ENCODE measurements around the gene CAPSL. TPM values are rescaled to one million over a fixed set of nuclear protein-coding genes. Genes with fewer than 3 reads are reported as not detected.

The CAPSL gene
- total and polyA plus RNA-seq, 5 donors from 2014 or later: not detected

DNA sequence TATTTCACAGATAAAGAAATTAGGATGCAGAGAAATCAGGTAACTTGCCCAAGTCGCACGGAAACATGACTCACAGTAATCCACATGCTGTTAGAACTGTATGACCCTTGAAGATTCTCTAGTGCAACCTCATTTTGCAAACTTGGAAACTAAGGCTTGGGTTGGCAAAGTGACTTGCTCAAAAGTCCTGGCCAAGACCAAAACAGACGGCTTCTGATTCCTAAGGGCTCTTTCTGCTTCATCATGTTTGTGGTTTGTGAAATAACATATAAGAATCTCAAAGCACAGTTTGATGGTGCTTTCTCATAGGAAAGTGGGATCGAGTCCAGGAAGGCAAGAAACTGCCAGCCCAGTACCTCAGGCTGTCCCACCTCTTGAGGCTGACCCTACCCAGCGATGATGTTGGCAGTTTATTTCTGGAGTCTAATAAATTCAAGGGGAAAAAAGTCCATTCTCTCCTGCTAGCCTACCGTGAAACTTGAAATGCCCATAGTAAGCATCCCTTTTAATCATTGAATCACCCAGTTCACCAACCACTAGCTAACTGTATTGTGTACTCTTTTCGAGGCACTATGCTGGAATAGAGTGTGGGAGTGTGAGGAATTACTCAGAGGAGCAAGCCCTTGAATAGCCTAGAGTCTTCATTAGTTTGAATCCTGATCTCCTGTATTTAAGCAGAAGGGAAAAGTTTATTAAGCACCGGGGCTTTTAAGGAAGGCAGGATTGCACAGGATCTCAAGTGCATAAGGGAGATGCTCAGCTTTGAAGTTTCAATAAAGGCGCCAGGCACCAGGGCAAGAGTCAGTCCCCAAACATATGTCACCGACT, 14.1 kb downstream of the CAPSL start:
- H3K27ac ChIP-seq (ENCODE audit: insufficient read depth, low read length, poor library complexity, severe bottlenecking): no peak overlapping the region
- Mint-ChIP-seq H3K4me3 (peak overlapping the region; percentile 25 to 75 (median 60)), H3K9me3 (peaks cover 0 to 4% (median 2%) of the 10 kb centered on the region in 7 donors), H3K4me1 (peaks cover 5 to 27% (median 19%) of the 10 kb centered on the region in 4 donors), H3K36me3 (peaks cover 4% of the 10 kb centered on the region), H3K27ac (peak overlapping the region; percentile 37 to 80 (median 54)), H3K27me3 (peaks cover 4% of the 10 kb centered on the region)
- H3K36me3 ChIP-seq (ENCODE audit: control insufficient read depth, insufficient read depth, low read length): no peaks in the 10 kb centered on the region
- no peaks in the 10 kb centered on the region for H3K9me3 ChIP-seq (ENCODE audit: control insufficient read depth in 2 of 2, low read length in 2 of 2)
- H3K4me3 ChIP-seq (ENCODE audit: low read depth, low read length): peak overlapping the region; percentile 60
- ATAC-seq (ENCODE audit: low read depth in 2 of 2) (no peak), DNase-seq (no peak)
- H3K27me3 ChIP-seq (ENCODE audit: control insufficient read depth, insufficient read depth, low read length): peaks cover 2% of the 10 kb centered on the region
- H3K4me1 ChIP-seq (ENCODE audit: control insufficient read depth, insufficient read depth, low read length, poor library complexity, severe bottlenecking): peaks cover 13% of the 10 kb centered on the region

DNA sequence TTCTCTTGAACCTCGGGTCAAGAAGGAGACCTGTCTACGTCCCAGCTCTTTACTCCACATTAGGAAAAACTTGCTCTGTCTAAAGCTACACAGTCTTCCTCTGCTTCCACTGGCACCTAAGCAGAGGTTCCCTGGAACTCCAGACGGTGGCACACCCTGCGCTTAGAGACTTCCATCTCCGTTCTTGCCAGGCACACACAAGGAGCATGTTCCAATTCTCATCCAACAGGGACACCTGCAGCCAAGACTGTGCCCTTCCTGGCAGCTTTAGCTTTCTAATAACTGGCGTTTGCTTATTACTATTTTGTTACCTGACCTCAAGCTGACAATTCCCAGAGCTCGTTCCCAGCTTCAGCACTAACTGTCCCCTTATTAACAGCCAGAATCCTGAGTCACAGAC, 16.0 kb downstream of the CAPSL start:
- Mint-ChIP-seq H3K9me3 (peaks cover 0 to 6% (median 2%) of the 10 kb centered on the region in 7 donors), H3K36me3 (peaks cover 6% of the 10 kb centered on the region), H3K27ac (peak overlapping the region in 1 of 3 donors; percentile 50), H3K27me3 (peaks cover 4% of the 10 kb centered on the region), H3K4me3 (no peak overlapping the region), H3K4me1 (peaks cover 5 to 27% (median 19%) of the 10 kb centered on the region in 4 donors)
- no peaks in the 10 kb centered on the region for H3K9me3 ChIP-seq (ENCODE audit: control insufficient read depth in 2 of 2, low read length in 2 of 2)
- no peak overlapping the region for H3K4me3 ChIP-seq (ENCODE audit: low read depth, low read length)
- H3K27me3 ChIP-seq (ENCODE audit: control insufficient read depth, insufficient read depth, low read length): no peaks in the 10 kb centered on the region
- H3K36me3 ChIP-seq (ENCODE audit: control insufficient read depth, insufficient read depth, low read length): no peaks in the 10 kb centered on the region
- peaks cover 13% of the 10 kb centered on the region for H3K4me1 ChIP-seq (ENCODE audit: control insufficient read depth, insufficient read depth, low read length, poor library complexity, severe bottlenecking)
- H3K27ac ChIP-seq (ENCODE audit: insufficient read depth, low read length, poor library complexity, severe bottlenecking): no peak overlapping the region
- ATAC-seq (ENCODE audit: low read depth in 2 of 2) (no peak), DNase-seq (no peak)

DNA sequence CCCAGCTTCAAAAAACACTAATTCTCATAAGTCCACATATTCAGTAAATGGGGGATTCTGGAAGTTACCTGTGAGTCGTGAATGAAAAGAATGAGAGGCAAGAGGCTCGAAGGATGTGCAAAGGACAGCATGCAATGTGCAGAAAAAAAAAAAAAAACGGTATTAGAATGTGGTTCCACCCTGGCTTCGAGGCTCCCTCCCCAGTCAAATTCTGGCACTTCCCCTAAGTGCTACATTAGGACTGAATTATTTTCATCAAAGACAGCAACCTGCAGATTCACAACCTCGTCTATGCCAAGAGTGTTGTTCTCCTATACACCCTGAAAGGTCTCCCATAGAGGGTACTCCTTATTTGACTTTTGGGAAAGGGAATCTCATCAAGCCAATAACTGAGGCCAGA, 16.5 kb downstream of the CAPSL start:
- Histone ChIP-seq H3K4me1 (ENCODE audit: control insufficient read depth, insufficient read depth, low read length, poor library complexity, severe bottlenecking) (peaks cover 13% of the 10 kb centered on the region), H3K4me3 (ENCODE audit: low read depth, low read length) (no peak overlapping the region), H3K9me3 (ENCODE audit: control insufficient read depth in 2 of 2, low read length in 2 of 2) (no peaks in the 10 kb centered on the region), H3K36me3 (ENCODE audit: control insufficient read depth, insufficient read depth, low read length) (no peaks in the 10 kb centered on the region), H3K27me3 (ENCODE audit: control insufficient read depth, insufficient read depth, low read length) (no peaks in the 10 kb centered on the region), H3K27ac (ENCODE audit: insufficient read depth, low read length, poor library complexity, severe bottlenecking) (no peak overlapping the region)
- H3K9me3 Mint-ChIP-seq: peaks cover 0 to 6% (median 2%) of the 10 kb centered on the region in 7 donors
- DNase-seq (no peak), ATAC-seq (ENCODE audit: low read depth in 2 of 2) (no peak)
- peaks cover 5 to 27% (median 19%) of the 10 kb centered on the region in 4 donors for H3K4me1 Mint-ChIP-seq
- peaks cover 4% of the 10 kb centered on the region for H3K27me3 Mint-ChIP-seq
- H3K36me3 Mint-ChIP-seq: peaks cover 6% of the 10 kb centered on the region
- H3K4me3 Mint-ChIP-seq: no peak overlapping the region
- H3K27ac Mint-ChIP-seq: peak overlapping the region in 1 of 3 donors; percentile 50

GRCh38 chr5:35920890-35921289, 17.5 kb downstream of the CAPSL start:
- peaks cover 6% of the 10 kb centered on the region for H3K36me3 Mint-ChIP-seq
- H3K4me1 ChIP-seq (ENCODE audit: control insufficient read depth, insufficient read depth, low read length, poor library complexity, severe bottlenecking): peaks cover 13% of the 10 kb centered on the region
- H3K27me3 Mint-ChIP-seq: peaks cover 4% of the 10 kb centered on the region
- no peak for ATAC-seq (ENCODE audit: low read depth in 2 of 2)
- no peaks in the 10 kb centered on the region for H3K36me3 ChIP-seq (ENCODE audit: control insufficient read depth, insufficient read depth, low read length)
- H3K27me3 ChIP-seq (ENCODE audit: control insufficient read depth, insufficient read depth, low read length): no peaks in the 10 kb centered on the region
- peaks cover 0 to 6% (median 2%) of the 10 kb centered on the region in 7 donors for H3K9me3 Mint-ChIP-seq
- no peak overlapping the region for H3K27ac Mint-ChIP-seq
- H3K9me3 ChIP-seq (ENCODE audit: control insufficient read depth in 2 of 2, low read length in 2 of 2): no peaks in the 10 kb centered on the region
- no peak for DNase-seq
- no peak overlapping the region for H3K4me3 Mint-ChIP-seq
- H3K4me1 Mint-ChIP-seq: peaks cover 5 to 22% (median 13%) of the 10 kb centered on the region in 4 donors
- no peak overlapping the region for H3K4me3 ChIP-seq (ENCODE audit: low read depth, low read length)
- H3K27ac ChIP-seq (ENCODE audit: insufficient read depth, low read length, poor library complexity, severe bottlenecking): no peak overlapping the region

GRCh38 chr5:35919191-35919590, 19.2 kb downstream of the CAPSL start:
- no peak for DNase-seq
- Mint-ChIP-seq H3K36me3 (peaks cover 6% of the 10 kb centered on the region), H3K27ac (no peak overlapping the region), H3K4me3 (no peak overlapping the region), H3K9me3 (peaks cover 0 to 13% (median 2%) of the 10 kb centered on the region in 7 donors), H3K27me3 (peaks cover 6% of the 10 kb centered on the region), H3K4me1 (peaks cover under 1 to 9% (median under 1%) of the 10 kb centered on the region in 4 donors)
- Histone ChIP-seq H3K4me1 (ENCODE audit: control insufficient read depth, insufficient read depth, low read length, poor library complexity, severe bottlenecking) (peaks cover 2% of the 10 kb centered on the region), H3K4me3 (ENCODE audit: low read depth, low read length) (no peak overlapping the region), H3K27me3 (ENCODE audit: control insufficient read depth, insufficient read depth, low read length) (no peaks in the 10 kb centered on the region), H3K9me3 (ENCODE audit: control insufficient read depth in 2 of 2, low read length in 2 of 2) (no peaks in the 10 kb centered on the region), H3K27ac (ENCODE audit: insufficient read depth, low read length, poor library complexity, severe bottlenecking) (no peak overlapping the region), H3K36me3 (ENCODE audit: control insufficient read depth, insufficient read depth, low read length) (no peaks in the 10 kb centered on the region)
- ATAC-seq (ENCODE audit: low read depth in 2 of 2): no peak

- H3K9me3 ChIP-seq (ENCODE audit: control insufficient read depth in 2 of 2, low read length in 2 of 2): no peaks in the 10 kb centered on the region
- H3K4me3 ChIP-seq (ENCODE audit: low read depth, low read length): no peak overlapping the region
- ATAC-seq (ENCODE audit: low read depth in 2 of 2) (no peak), DNase-seq (no peak)
- Mint-ChIP-seq H3K27ac (no peak overlapping the region), H3K27me3 (peaks cover 6% of the 10 kb centered on the region), H3K36me3 (peaks cover 5% of the 10 kb centered on the region), H3K4me3 (peak overlapping the region in 1 of 4 donors; percentile 54), H3K4me1 (peaks cover 14 to 34% (median 24%) of the 10 kb centered on the region in 4 donors), H3K9me3 (peaks cover 0 to 7% (median 2%) of the 10 kb centered on the region in 7 donors)
- H3K27me3 ChIP-seq (ENCODE audit: control insufficient read depth, insufficient read depth, low read length): no peaks in the 10 kb centered on the region
- no peak overlapping the region for H3K27ac ChIP-seq (ENCODE audit: insufficient read depth, low read length, poor library complexity, severe bottlenecking)
- H3K4me1 ChIP-seq (ENCODE audit: control insufficient read depth, insufficient read depth, low read length, poor library complexity, severe bottlenecking): peaks cover 13% of the 10 kb centered on the region
- H3K36me3 ChIP-seq (ENCODE audit: control insufficient read depth, insufficient read depth, low read length): no peaks in the 10 kb centered on the region
Measured at GRCh38 chr5:35908814-35909213, 29.6 kb downstream of the CAPSL start.

GRCh38 chr5:35908228-35908627, 30.2 kb downstream of the CAPSL start:
- Mint-ChIP-seq H3K36me3 (peaks cover 5% of the 10 kb centered on the region), H3K27me3 (peaks cover 6% of the 10 kb centered on the region), H3K4me1 (peaks cover 14 to 35% (median 26%) of the 10 kb centered on the region in 4 donors), H3K4me3 (no peak overlapping the region), H3K27ac (no peak overlapping the region), H3K9me3 (peaks cover 0 to 6% (median 2%) of the 10 kb centered on the region in 7 donors)
- Histone ChIP-seq H3K36me3 (ENCODE audit: control insufficient read depth, insufficient read depth, low read length) (no peaks in the 10 kb centered on the region), H3K27ac (ENCODE audit: insufficient read depth, low read length, poor library complexity, severe bottlenecking) (no peak overlapping the region), H3K9me3 (ENCODE audit: control insufficient read depth in 2 of 2, low read length in 2 of 2) (no peaks in the 10 kb centered on the region), H3K4me3 (ENCODE audit: low read depth, low read length) (no peak overlapping the region), H3K4me1 (ENCODE audit: control insufficient read depth, insufficient read depth, low read length, poor library complexity, severe bottlenecking) (peaks cover 15% of the 10 kb centered on the region), H3K27me3 (ENCODE audit: control insufficient read depth, insufficient read depth, low read length) (no peaks in the 10 kb centered on the region)
- DNase-seq: peak in 1 of 3 donors; percentile 24
- peak; percentile 31 to 52 for ATAC-seq (ENCODE audit: low read depth in 2 of 2)

Data from CD4-positive, CD25-positive, alpha-beta regulatory T cell (primary cell).